PC-3 (cell line): ENCODE data around the gene CNIH2. TPM values are rescaled to one million over a fixed set of nuclear protein-coding genes. Genes with fewer than 3 reads are reported as not detected.

Source experiments
- ATAC-seq: fragments of 200-7000 bp; cut with Tn5 transposase; 2 replicates; pipeline ENCODE4 v1.9.1; 2020; ENCODE audit warnings: mild to moderate bottlenecking, moderate library complexity
- BruUV-seq: library from RNA; stranded (reverse); fragments of 400-500 nt; replicated peaks from 2 replicates; lab custom pipeline; 2021; lab: Mats Ljungman, UMichigan
- CTCF ChIA-PET: fragments of 300-600 bp; sonication (Branson Sonifier 250); formaldehyde crosslinking; loops from one replicate; lab custom pipeline; 2022; ENCODE audit warnings: antibody characterized with exemption; lab: Charles Lee
- POLR2A ChIA-PET: fragments of 300-600 bp; sonication (Branson Sonifier 250); formaldehyde crosslinking; loops from one replicate; lab custom pipeline; 2022; ENCODE audit warnings: antibody characterized with exemption; ENCODE audit not compliant: unreplicated experiment; lab: Charles Lee
- DNase-seq: peaks from one replicate; pipeline ENCODE4 v3.0.0-alpha.2; 2015
- H2AFZ ChIP-seq: fragments of 300-600 bp; sonication (generic); 2 replicates; pipeline ENCODE4 v1.6.0; 2016; ENCODE audit warnings: antibody characterized with exemption, low read length
- H3F3A ChIP-seq: fragments of 300-600 bp; sonication (generic); one replicate; pipeline ENCODE4 v1.6.0; 2017; ENCODE audit warnings: antibody characterized with exemption, low read length, control low read depth, mild to moderate bottlenecking; ENCODE audit not compliant: unreplicated experiment
- H3K27ac ChIP-seq: fragments of 300-600 bp; sonication (generic); 2 replicates; pipeline ENCODE4 v1.5.1; 2016; ENCODE audit warnings: mild to moderate bottlenecking, low read length
- H3K27me3 ChIP-seq: fragments of 300-600 bp; sonication (generic); 2 replicates; pipeline ENCODE4 v1.6.1; 2016; ENCODE audit warnings: low read length, mixed read lengths
- H3K36me3 ChIP-seq: fragments of 300-600 bp; sonication (generic); 2 replicates; pipeline ENCODE4 v1.6.1; 2016; ENCODE audit warnings: low read depth, mixed run types, low read length, mixed read lengths
- H3K4me1 ChIP-seq: fragments of 300-600 bp; sonication (generic); 2 replicates; pipeline ENCODE4 v1.5.1; 2016; ENCODE audit warnings: low read length; ENCODE audit not compliant: insufficient read depth
- H3K4me2 ChIP-seq: fragments of 300-600 bp; sonication (generic); 2 replicates; pipeline ENCODE4 v1.6.0; 2016; ENCODE audit warnings: low read length
- H3K4me3 ChIP-seq: fragments of 300-600 bp; sonication (generic); 2 replicates; pipeline ENCODE4 v1.5.1; 2016; ENCODE audit warnings: mild to moderate bottlenecking, low read length, mixed read lengths
- H3K79me2 ChIP-seq: fragments of 300-600 bp; sonication (generic); 2 replicates; pipeline ENCODE4 v1.6.1; 2017; ENCODE audit warnings: low read length, mixed read lengths
- H3K9ac ChIP-seq: fragments of 300-600 bp; sonication (generic); 2 replicates; pipeline ENCODE4 v1.6.0; 2016; ENCODE audit warnings: mild to moderate bottlenecking, low read length
- H3K9me2 ChIP-seq: fragments of 300-600 bp; sonication (generic); replicated peaks from 2 replicates; pipeline ENCODE4 v1.6.1; 2016; ENCODE audit warnings: mixed run types, low read length, mixed read lengths
- H3K9me3 ChIP-seq: fragments of 300-600 bp; sonication (generic); 2 replicates; pipeline ENCODE4 v1.6.1; 2016; ENCODE audit warnings: low read length, mixed read lengths
- H4K20me1 ChIP-seq: fragments of 300-600 bp; sonication (generic); 2 replicates; pipeline ENCODE4 v1.6.1; 2016; ENCODE audit warnings: low read length, mixed read lengths
- EZH2 ChIP-seq: fragments of 300-600 bp; sonication (generic); IDR thresholded peaks from one replicate; pipeline ENCODE4 v1.6.1; 2017; ENCODE audit warnings: antibody characterized with exemption, mild to moderate bottlenecking, low read length; ENCODE audit not compliant: unreplicated experiment
- EZH2phosphoT487 ChIP-seq: fragments of 300-600 bp; sonication (generic); IDR thresholded peaks from 2 replicates; pipeline ENCODE4 v1.6.1; 2018; ENCODE audit warnings: mild to moderate bottlenecking, antibody characterized with exemption, low read length, borderline replicate concordance
- intact Hi-C: fragments of 100-400 bp; cut with micrococcal nuclease; formaldehyde crosslinking; loops from 2 replicates; pipeline ENCODE4 v1.9.0; 2023
- total RNA-seq: library from RNA; depleted of rRNA; stranded (reverse); fragments of >200 nt; gene quantifications from 2 replicates; pipeline ENCODE4 v1.2.3, GENCODE V29; 2014
- TF ChIP-seq, protein P1 (sequence below): fragments of 300-600 bp; sonication (generic); conservative IDR thresholded peaks from 2 replicates; pipeline ENCODE4 v1.5.1; 2017; ENCODE audit warnings: antibody characterized with exemption, low read depth, mild to moderate bottlenecking, low read length

CNIH2 gene
- total RNA-seq, 1 experiment from 2014 or later, result 2.2 TPM

DNA sequence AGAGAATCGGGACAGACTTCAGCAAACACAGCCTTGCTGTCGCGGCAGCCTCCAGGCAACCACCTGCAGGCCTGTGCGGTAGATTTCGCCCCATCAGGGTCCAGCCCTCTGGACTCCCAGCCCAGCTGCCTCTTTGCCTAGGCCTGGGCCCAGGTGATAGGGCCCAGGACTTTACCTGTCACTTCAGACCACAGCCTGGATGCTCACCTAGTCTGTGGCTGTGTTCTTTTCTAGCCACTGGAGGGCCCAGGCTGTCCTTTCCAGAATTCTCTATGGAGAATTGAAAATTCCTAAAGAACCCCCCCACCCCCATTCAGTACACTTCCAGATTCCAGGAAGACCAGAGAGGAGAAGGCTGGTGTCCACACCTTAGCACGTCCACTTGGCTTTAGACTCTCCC is 40.1 kb upstream of the CNIH2 start:
- intact Hi-C loops, result no loop called here
- BruUV-seq, result no TSS peak
- Histone ChIP-seq H3K9ac (no peak overlapping the region), H2AFZ (no peak overlapping the region), H4K20me1 (no peaks in the 10 kb centered on the region), H3K9me3 (no peaks in the 10 kb centered on the region), H3K4me1 (no peaks in the 10 kb centered on the region), H3K4me2 (no peak overlapping the region), H3K27ac (no peak overlapping the region), H3K79me2 (no peaks in the 10 kb centered on the region), H3K27me3 (no peaks in the 10 kb centered on the region), H3K4me3 (no peak overlapping the region), H3F3A (no peaks in the 10 kb centered on the region), H3K9me2 (no peaks in the 10 kb centered on the region), H3K36me3 (peaks cover 8% of the 10 kb centered on the region; the same call in 1 of the 2 replicates)
- ChIA-PET POLR2A (no interaction called here), CTCF (no interaction called here)
- no peak for ATAC-seq
- TF ChIP-seq, protein P1, sequence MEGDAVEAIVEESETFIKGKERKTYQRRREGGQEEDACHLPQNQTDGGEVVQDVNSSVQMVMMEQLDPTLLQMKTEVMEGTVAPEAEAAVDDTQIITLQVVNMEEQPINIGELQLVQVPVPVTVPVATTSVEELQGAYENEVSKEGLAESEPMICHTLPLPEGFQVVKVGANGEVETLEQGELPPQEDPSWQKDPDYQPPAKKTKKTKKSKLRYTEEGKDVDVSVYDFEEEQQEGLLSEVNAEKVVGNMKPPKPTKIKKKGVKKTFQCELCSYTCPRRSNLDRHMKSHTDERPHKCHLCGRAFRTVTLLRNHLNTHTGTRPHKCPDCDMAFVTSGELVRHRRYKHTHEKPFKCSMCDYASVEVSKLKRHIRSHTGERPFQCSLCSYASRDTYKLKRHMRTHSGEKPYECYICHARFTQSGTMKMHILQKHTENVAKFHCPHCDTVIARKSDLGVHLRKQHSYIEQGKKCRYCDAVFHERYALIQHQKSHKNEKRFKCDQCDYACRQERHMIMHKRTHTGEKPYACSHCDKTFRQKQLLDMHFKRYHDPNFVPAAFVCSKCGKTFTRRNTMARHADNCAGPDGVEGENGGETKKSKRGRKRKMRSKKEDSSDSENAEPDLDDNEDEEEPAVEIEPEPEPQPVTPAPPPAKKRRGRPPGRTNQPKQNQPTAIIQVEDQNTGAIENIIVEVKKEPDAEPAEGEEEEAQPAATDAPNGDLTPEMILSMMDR, result peak; percentile 19; the same call in 1 of the 2 replicates
- TF ChIP-seq EZH2phosphoT487, result no peak
- TF ChIP-seq EZH2, result no peak
- no peak for DNase-seq

- POLR2A ChIA-PET, result no interaction called here
- H3K36me3 ChIP-seq, result peaks cover 8% of the 10 kb centered on the region; the same call in 1 of the 2 replicates
Measured at GRCh38 chr11:66238786-66239413, 39.1 kb upstream of the CNIH2 start.

DNA sequence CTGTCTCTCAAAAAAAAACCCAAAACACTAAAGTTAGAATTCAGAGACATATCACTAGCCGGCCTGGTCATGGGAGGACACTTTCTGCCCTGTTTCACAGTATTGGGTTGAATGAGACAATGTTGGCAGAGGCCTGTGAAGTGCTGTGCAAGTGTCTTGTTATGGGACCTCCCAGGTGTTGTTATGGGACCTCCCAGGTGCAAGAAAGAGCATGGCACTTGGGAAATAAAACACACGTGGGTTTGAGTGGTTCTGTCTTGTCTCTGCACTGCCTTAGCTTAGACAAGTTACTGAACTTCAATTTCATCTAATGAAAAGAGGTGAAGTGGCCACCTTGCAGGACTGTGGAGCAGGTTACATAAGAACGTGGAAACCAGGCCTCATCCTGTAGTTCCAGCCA is 38.5 kb upstream of the CNIH2 start:
- Histone ChIP-seq H3K4me2 (no peak overlapping the region), H3K27ac (no peak overlapping the region), H3K9ac (no peak overlapping the region), H2AFZ (no peak overlapping the region), H3K9me3 (no peaks in the 10 kb centered on the region), H3K27me3 (no peaks in the 10 kb centered on the region), H3K79me2 (no peaks in the 10 kb centered on the region), H3K9me2 (no peaks in the 10 kb centered on the region), H3K4me1 (no peaks in the 10 kb centered on the region), H3K36me3 (peaks cover 8% of the 10 kb centered on the region; the same call in 1 of the 2 replicates), H3F3A (no peaks in the 10 kb centered on the region), H4K20me1 (no peaks in the 10 kb centered on the region), H3K4me3 (no peak overlapping the region)
- ChIA-PET CTCF (no interaction called here), POLR2A (no interaction called here)
- ATAC-seq (no peak), DNase-seq (no peak)
- no TSS peak for BruUV-seq
- intact Hi-C loops, result no loop called here
- TF ChIP-seq EZH2phosphoT487 (no peak), EZH2 (no peak)
- TF ChIP-seq, protein P1, result no peak

More at GRCh38 chr11:66238786-66239413, 39.1 kb upstream of the CNIH2 start:
- no peaks in the 10 kb centered on the region for H3F3A ChIP-seq
- CTCF ChIA-PET, result no interaction called here
- H3K9me3 ChIP-seq, result no peaks in the 10 kb centered on the region
- H4K20me1 ChIP-seq, result no peaks in the 10 kb centered on the region
- TF ChIP-seq EZH2phosphoT487 (no peak), EZH2 (no peak)
- TF ChIP-seq, protein P1, result no peak
- no peak overlapping the region for H3K4me2 ChIP-seq
- no peak overlapping the region for H2AFZ ChIP-seq
- H3K4me1 ChIP-seq, result no peaks in the 10 kb centered on the region
- no peaks in the 10 kb centered on the region for H3K79me2 ChIP-seq
- H3K27ac ChIP-seq, result no peak overlapping the region
- H3K9me2 ChIP-seq, result no peaks in the 10 kb centered on the region
- BruUV-seq, result no TSS peak
- no peak for ATAC-seq
- intact Hi-C loops, result no loop called here
- no peak overlapping the region for H3K9ac ChIP-seq
- no peak for DNase-seq
- H3K27me3 ChIP-seq, result no peaks in the 10 kb centered on the region
- H3K4me3 ChIP-seq, result no peak overlapping the region
